ENCODE results near the gene ZC2HC1B. TPM values are rescaled to one million over a fixed set of nuclear protein-coding genes. Genes with fewer than 3 reads are reported as not detected.

ZC2HC1B gene
- polyA plus RNA-seq, 3 donors: not detected

DNA sequence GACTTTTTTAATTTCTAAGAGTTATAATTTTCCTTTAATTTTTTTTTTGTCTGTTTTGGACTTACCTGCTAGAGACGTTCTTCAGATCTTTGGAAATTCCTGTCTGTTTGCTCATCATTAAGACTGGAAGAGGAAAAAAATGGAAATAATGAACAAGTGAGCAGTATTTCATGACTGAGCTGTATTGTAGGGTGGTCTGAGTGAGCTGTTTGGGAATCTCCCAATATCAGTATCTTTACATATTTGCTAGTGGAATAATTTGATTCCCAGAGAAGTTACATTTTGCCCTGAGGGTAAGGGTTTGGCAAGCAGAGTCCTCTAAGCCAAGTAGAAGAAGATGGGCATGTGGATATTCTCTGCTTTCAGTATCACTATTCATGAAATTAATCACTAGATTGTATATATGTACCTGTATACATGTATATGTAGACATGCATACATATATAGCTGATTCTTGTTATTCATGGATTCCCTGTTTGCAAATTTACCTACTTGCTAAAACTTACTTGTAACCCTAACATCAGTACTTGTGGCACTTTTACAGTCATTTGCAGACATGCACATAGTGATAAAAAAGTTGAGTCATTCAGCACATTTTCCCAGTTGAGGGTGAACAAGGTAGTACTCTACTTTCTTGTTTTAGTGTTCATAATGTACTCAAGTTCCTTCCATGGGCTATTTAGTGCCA lies 13.5 kb downstream of the ZC2HC1B start:
- H3K4me3 Mint-ChIP-seq: no peak overlapping the region
- WGBS (ENCODE audit: insufficient coverage): 100% methylated on average over 1 of the region's 1 CpG

DNA sequence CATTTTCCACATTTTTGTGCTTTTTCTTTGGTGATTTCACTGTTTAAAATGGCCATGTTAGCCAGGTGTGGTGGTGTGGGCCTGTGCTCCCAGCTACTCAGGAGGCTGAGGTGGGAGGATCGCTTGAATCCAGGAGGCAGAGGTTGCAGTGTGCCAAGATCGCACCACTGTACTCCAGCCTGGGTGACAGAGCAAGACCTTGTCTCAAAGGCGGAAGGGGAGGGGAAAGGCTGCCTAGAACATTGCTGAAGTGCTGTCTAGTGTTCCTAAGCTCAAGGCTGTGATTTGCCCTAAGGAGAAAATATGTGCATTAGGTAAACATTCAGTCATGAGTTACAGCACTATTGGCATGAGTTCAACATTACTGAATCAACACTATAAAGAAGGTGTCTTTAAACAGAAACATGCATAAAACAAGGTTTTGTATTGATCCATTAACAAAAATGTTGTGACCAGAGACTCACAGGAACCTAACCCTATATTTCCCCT lies 14.0 kb downstream of the ZC2HC1B start:
- H3K27me3 ChIP-seq (ENCODE audit: control insufficient read depth in 2 of 2, insufficient read depth in 2 of 2, low read length in 2 of 2): no peaks in the 10 kb centered on the region
- peaks cover 0 to 8% of the 10 kb centered on the region in 2 donors for H3K36me3 Mint-ChIP-seq
- peaks cover 6 to 14% of the 10 kb centered on the region in 2 donors for H3K9me3 ChIP-seq (replicated peaks in 1 of 2; ENCODE audit: control insufficient read depth in 1 of 2, insufficient read depth in 1 of 2, low read length in 2 of 2)
- 100% methylated on average over 3 of the region's 3 CpGs for WGBS (ENCODE audit: insufficient coverage)
- no peaks in the 10 kb centered on the region for H3K4me1 ChIP-seq (ENCODE audit: control insufficient read depth in 1 of 2, insufficient read depth in 2 of 2, low read length in 2 of 2)
- no peaks in the 10 kb centered on the region for H4K20me1 ChIP-seq (ENCODE audit: insufficient read depth, low read length)
- intact Hi-C loops (cut with micrococcal nuclease): no loop called here
- no peak overlapping the region for H3K9ac ChIP-seq (ENCODE audit: insufficient read depth, low read length, poor library complexity, severe bottlenecking)
- no peak overlapping the region for H2AFZ ChIP-seq (ENCODE audit: insufficient read depth, low read depth, low read length, poor library complexity, severe bottlenecking)
- DNase-seq: no peak
- TF ChIP-seq, protein P1, sequence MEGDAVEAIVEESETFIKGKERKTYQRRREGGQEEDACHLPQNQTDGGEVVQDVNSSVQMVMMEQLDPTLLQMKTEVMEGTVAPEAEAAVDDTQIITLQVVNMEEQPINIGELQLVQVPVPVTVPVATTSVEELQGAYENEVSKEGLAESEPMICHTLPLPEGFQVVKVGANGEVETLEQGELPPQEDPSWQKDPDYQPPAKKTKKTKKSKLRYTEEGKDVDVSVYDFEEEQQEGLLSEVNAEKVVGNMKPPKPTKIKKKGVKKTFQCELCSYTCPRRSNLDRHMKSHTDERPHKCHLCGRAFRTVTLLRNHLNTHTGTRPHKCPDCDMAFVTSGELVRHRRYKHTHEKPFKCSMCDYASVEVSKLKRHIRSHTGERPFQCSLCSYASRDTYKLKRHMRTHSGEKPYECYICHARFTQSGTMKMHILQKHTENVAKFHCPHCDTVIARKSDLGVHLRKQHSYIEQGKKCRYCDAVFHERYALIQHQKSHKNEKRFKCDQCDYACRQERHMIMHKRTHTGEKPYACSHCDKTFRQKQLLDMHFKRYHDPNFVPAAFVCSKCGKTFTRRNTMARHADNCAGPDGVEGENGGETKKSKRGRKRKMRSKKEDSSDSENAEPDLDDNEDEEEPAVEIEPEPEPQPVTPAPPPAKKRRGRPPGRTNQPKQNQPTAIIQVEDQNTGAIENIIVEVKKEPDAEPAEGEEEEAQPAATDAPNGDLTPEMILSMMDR (IDR thresholded peaks at IDR 0.05): no peak
- no peaks in the 10 kb centered on the region for H3K79me2 ChIP-seq (ENCODE audit: insufficient read depth, low read length)
- H3K9me3 Mint-ChIP-seq: peaks cover 6 to 28% (median 24%) of the 10 kb centered on the region in 7 donors
- no peak overlapping the region for H3K27ac Mint-ChIP-seq
- no peaks in the 10 kb centered on the region for H3K4me1 Mint-ChIP-seq
- H3K27me3 Mint-ChIP-seq (ENCODE audit: low read depth in 3 of 3): peaks cover 0 to 1% (median 0%) of the 10 kb centered on the region in 3 donors
- H3K4me3 ChIP-seq (replicated peaks in 1 of 3; ENCODE audit: low read depth in 2 of 3, low read length in 3 of 3): no peak overlapping the region
- H3K4me2 ChIP-seq (replicated peaks; ENCODE audit: extremely low read depth, low read length, poor library complexity, severe bottlenecking): no peak overlapping the region
- no peak overlapping the region for H3K4me3 Mint-ChIP-seq
- no peaks in the 10 kb centered on the region for H3K36me3 ChIP-seq (replicated peaks in 1 of 2; ENCODE audit: control insufficient read depth in 1 of 2, insufficient read depth in 2 of 2, low read length in 2 of 2)
- H3K27ac ChIP-seq (ENCODE audit: low read depth in 1 of 2, low read length in 2 of 2): no peak overlapping the region

More for the DNA sequence above, 13.5 kb downstream of the ZC2HC1B start:
- H3K36me3 ChIP-seq (replicated peaks in 1 of 2; ENCODE audit: control insufficient read depth in 1 of 2, insufficient read depth in 2 of 2, low read length in 2 of 2): no peaks in the 10 kb centered on the region
- no peaks in the 10 kb centered on the region for H4K20me1 ChIP-seq (ENCODE audit: insufficient read depth, low read length)
- DNase-seq: no peak
- H3K9ac ChIP-seq (ENCODE audit: insufficient read depth, low read length, poor library complexity, severe bottlenecking): no peak overlapping the region
- peaks cover 0 to 8% of the 10 kb centered on the region in 2 donors for H3K36me3 Mint-ChIP-seq
- TF ChIP-seq, protein P1 (IDR thresholded peaks at IDR 0.05): no peak
- H3K27ac Mint-ChIP-seq: no peak overlapping the region
- no peak overlapping the region for H3K27ac ChIP-seq (ENCODE audit: low read depth in 1 of 2, low read length in 2 of 2)
- intact Hi-C loops (cut with micrococcal nuclease): no loop called here
- H2AFZ ChIP-seq (ENCODE audit: insufficient read depth, low read depth, low read length, poor library complexity, severe bottlenecking): no peak overlapping the region
- no peaks in the 10 kb centered on the region for H3K27me3 Mint-ChIP-seq (ENCODE audit: low read depth in 3 of 3)
- H3K9me3 ChIP-seq (replicated peaks in 1 of 2; ENCODE audit: control insufficient read depth in 1 of 2, insufficient read depth in 1 of 2, low read length in 2 of 2): peaks cover 6 to 14% of the 10 kb centered on the region in 2 donors
- no peak overlapping the region for H3K4me2 ChIP-seq (replicated peaks; ENCODE audit: extremely low read depth, low read length, poor library complexity, severe bottlenecking)
- no peaks in the 10 kb centered on the region for H3K79me2 ChIP-seq (ENCODE audit: insufficient read depth, low read length)
- H3K4me1 ChIP-seq (ENCODE audit: control insufficient read depth in 1 of 2, insufficient read depth in 2 of 2, low read length in 2 of 2): no peaks in the 10 kb centered on the region
- no peaks in the 10 kb centered on the region for H3K27me3 ChIP-seq (ENCODE audit: control insufficient read depth in 2 of 2, insufficient read depth in 2 of 2, low read length in 2 of 2)
- H3K4me3 ChIP-seq (replicated peaks in 1 of 3; ENCODE audit: low read depth in 2 of 3, low read length in 3 of 3): no peak overlapping the region
- peaks cover 3% of the 10 kb centered on the region for H3K4me1 Mint-ChIP-seq
- H3K9me3 Mint-ChIP-seq: peaks cover 6 to 28% (median 24%) of the 10 kb centered on the region in 7 donors

Measured in CD14-positive monocyte (primary cell).